Transverse colon (tissue), 4 donors: ENCODE results near the gene SMARCD1. TPM values are rescaled to one million over a fixed set of nuclear protein-coding genes. Genes with fewer than 3 reads are reported as not detected.

Experiments used
- DNase-seq: peaks from one replicate; pipeline ENCODE4 v3.0.0-alpha.2; 2019
- H3K27ac ChIP-seq, 4 donors: fragments of 200-600 bp; sonication (generic); 2 replicates each; pipeline ENCODE4 v1.5.1; 2016 to 2018; ENCODE audit warnings: inconsistent platforms in 4 of 4
- H3K27me3 ChIP-seq: fragments of 200-600 bp; sonication (generic); 2 replicates; pipeline ENCODE4 v1.5.1; 2017; ENCODE audit warnings: inconsistent platforms
- H3K36me3 ChIP-seq, 4 donors: fragments of 200-600 bp; sonication (generic); 2 replicates each; pipeline ENCODE4 v1.5.1; 2017 to 2019; ENCODE audit warnings: inconsistent platforms in 4 of 4
- H3K4me1 ChIP-seq, 4 donors: fragments of 200-600 bp; sonication (generic); 2 replicates each; pipeline ENCODE4 v1.5.1; 2017 to 2020; ENCODE audit warnings: inconsistent platforms in 4 of 4
- H3K4me3 ChIP-seq, 4 donors: fragments of 200-600 bp; sonication (generic); 1 replicate in 1 of 4; 2 replicates in 3 of 4; pipeline versions ENCODE4 v1.5.1 to v1.6.1; 2017 to 2019; ENCODE audit warnings: inconsistent platforms in 4 of 4
- H3K9me3 ChIP-seq, 2 donors: fragments of 200-600 bp; sonication (generic); 2 replicates each; pipeline ENCODE4 v1.5.1; 2017 to 2019; ENCODE audit warnings: inconsistent platforms in 2 of 2
- CTCF ChIP-seq, 5 experiments: fragments of 200-600 bp in 3 of 5; fragments of 450-650 bp in 2 of 5; sonication (generic) in 3 of 5; IDR thresholded peaks; 1 replicate in 2 of 5; 2 replicates in 3 of 5; pipeline ENCODE4 v1.5.1; 2016 to 2017; ENCODE audit warnings: antibody characterized with exemption in 5 of 5, inconsistent platforms in 3 of 5, mild to moderate bottlenecking in 2 of 5, moderate library complexity in 1 of 5
- EP300 ChIP-seq: sonication (generic); formaldehyde crosslinking; IDR thresholded peaks from one replicate; pipeline ENCODE4 v1.6.1; 2017; ENCODE audit warnings: antibody characterized with exemption, low read depth
- POLR2A ChIP-seq: fragments of 450-650 bp; IDR thresholded peaks from one replicate; pipeline ENCODE4 v1.6.1; 2016; ENCODE audit warnings: antibody characterized with exemption, mild to moderate bottlenecking, moderate library complexity
- POLR2AphosphoS5 ChIP-seq, 3 donors: sonication (generic); formaldehyde crosslinking; IDR thresholded peaks; one replicate each; pipeline ENCODE4 v1.6.1; 2016; ENCODE audit warnings: antibody characterized with exemption in 3 of 3
- WGBS, 2 donors: methylation state at CpG; one replicate each; pipeline ENCODE4 v1.1.5; 2018; ENCODE audit warnings: low coverage in 1 of 2; 5-methylcytosine and 5-hydroxymethylcytosine counted together
- in situ Hi-C, 4 donors: fragments of 200-750 bp; cut with MboI; loops; one replicate each; pipeline versions ENCODE4 v1.15.0 to v1.15.1; 2017; ENCODE audit warnings: low sequenced_read_pairs in 3 of 4, low pct_ligation_motif_present in 1 of 4, low pct_unique_long_range_greater_than_20kb in 1 of 4
- intact Hi-C: fragments of 100-400 bp; cut with DNase I; formaldehyde crosslinking; loops from one replicate; pipeline ENCODE4 v1.15.1; 2023; ENCODE audit warnings: low total_unique reads
- total RNA-seq, 4 donors: library from RNA; depleted of rRNA; stranded (reverse); fragments of >200 nt; gene quantifications; one replicate each; pipeline ENCODE4 v1.1.0, GENCODE V29; 2016

SMARCD1 gene
- total RNA-seq, 4 donors from 2014 or later = 23.7 to 52.4 (median 40.4) TPM

GRCh38 chr12:50050410-50051098 is 34.6 kb upstream of the SMARCD1 start:
- peak; percentile 57 for DNase-seq
- TF ChIP-seq EP300 = no peak
- in situ Hi-C loops (loop anchor here in 3 of 4 donors (5.0 to 25.0 kb wide), 3 partner anchors 76 to 188 kb away; partner anchors contain the start of gene AQP6 (in 2 of the 3)), intact Hi-C loops (no loop called here)
- Histone ChIP-seq H3K27me3 (peaks cover 18% of the 10 kb centered on the region), H3K9me3 (no peaks in the 10 kb centered on the region), H3K4me3 (peak overlapping the region in 2 of 4 donors; percentile 11 to 27), H3K27ac (peak overlapping the region in 1 of 4 donors; percentile 30), H3K4me1 (peaks cover 5 to 11% (median 9%) of the 10 kb centered on the region in 4 donors), H3K36me3 (no peaks in the 10 kb centered on the region)
- WGBS, 2 donors = 13 to 70% methylated on average over 2 to 33 of the region's 37 CpGs

- in situ Hi-C loops (loop anchor here in 3 of 4 donors (5.0 to 25.0 kb wide), 3 partner anchors 76 to 189 kb away; partner anchors contain the start of gene AQP6 (in 2 of the 3)), intact Hi-C loops (no loop called here)
- TF ChIP-seq EP300 (no peak), POLR2A (no peak), POLR2AphosphoS5 (IDR thresholded peaks at IDR 0.05) (no peak), CTCF (IDR thresholded peaks at IDR 0.05) (no peak)
- no peak overlapping the region for H3K27ac ChIP-seq
- 66 to 74% methylated on average over 2 to 14 of the region's 14 CpGs for WGBS, 2 donors
- no peak overlapping the region for H3K4me3 ChIP-seq
- H3K27me3 ChIP-seq = peaks cover 20% of the 10 kb centered on the region
- peaks cover 5 to 16% (median 15%) of the 10 kb centered on the region in 4 donors for H3K4me1 ChIP-seq
- no peaks in the 10 kb centered on the region for H3K9me3 ChIP-seq
- H3K36me3 ChIP-seq = no peaks in the 10 kb centered on the region
- DNase-seq = no peak
Observed at GRCh38 chr12:50051101-50051806, 33.9 kb upstream of the SMARCD1 start.

- H3K4me3 ChIP-seq = no peak overlapping the region
- H3K4me1 ChIP-seq = peaks cover 5 to 27% (median 25%) of the 10 kb centered on the region in 4 donors
- no peaks in the 10 kb centered on the region for H3K36me3 ChIP-seq
- intact Hi-C loops (no loop called here), in situ Hi-C loops (loop anchor here in 3 of 4 donors (5.0 to 25.0 kb wide), 3 partner anchors 78 to 190 kb away; partner anchors contain the start of gene AQP6 (in 2 of the 3))
- H3K27ac ChIP-seq = no peak overlapping the region
- no peak for TF ChIP-seq POLR2AphosphoS5 (IDR thresholded peaks at IDR 0.05)
- no peak for DNase-seq
- H3K9me3 ChIP-seq = no peaks in the 10 kb centered on the region
- H3K27me3 ChIP-seq = peaks cover 31% of the 10 kb centered on the region
Observed at GRCh38 chr12:50052544-50052943, 32.6 kb upstream of the SMARCD1 start.

- 86 to 100% methylated on average over 1 to 7 of the region's 7 CpGs for WGBS, 2 donors
- no peak for TF ChIP-seq POLR2A
- TF ChIP-seq EP300 = no peak
- no peak for TF ChIP-seq CTCF (IDR thresholded peaks at IDR 0.05)
- no peak for TF ChIP-seq POLR2AphosphoS5 (IDR thresholded peaks at IDR 0.05)
- peaks cover 5 to 30% (median 27%) of the 10 kb centered on the region in 4 donors for H3K4me1 ChIP-seq
- no peaks in the 10 kb centered on the region for H3K9me3 ChIP-seq
- intact Hi-C loops = no loop called here
- in situ Hi-C loops = loop anchor here in 3 of 4 donors (5.0 to 25.0 kb wide), 3 partner anchors 78 to 191 kb away; partner anchors contain the start of gene AQP6 (in 2 of the 3)
- H3K4me3 ChIP-seq = no peak overlapping the region
- no peaks in the 10 kb centered on the region for H3K36me3 ChIP-seq
- DNase-seq = no peak
- H3K27me3 ChIP-seq = peaks cover 34% of the 10 kb centered on the region
- H3K27ac ChIP-seq = no peak overlapping the region
Observed at GRCh38 chr12:50052964-50053363, 32.2 kb upstream of the SMARCD1 start.

GRCh38 chr12:50053583-50053982 is 31.6 kb upstream of the SMARCD1 start:
- Histone ChIP-seq H3K9me3 (no peaks in the 10 kb centered on the region), H3K27ac (no peak overlapping the region), H3K36me3 (no peaks in the 10 kb centered on the region), H3K4me3 (no peak overlapping the region), H3K4me1 (peaks cover 5 to 34% (median 30%) of the 10 kb centered on the region in 4 donors), H3K27me3 (peaks cover 41% of the 10 kb centered on the region)
- in situ Hi-C loops (loop anchor here in 3 of 4 donors (5.0 to 25.0 kb wide), 3 partner anchors 79 to 191 kb away; partner anchors contain the start of gene AQP6 (in 2 of the 3)), intact Hi-C loops (no loop called here)
- 67 to 83% methylated on average over 1 of the region's 1 CpG for WGBS, 2 donors
- no peak for DNase-seq
- TF ChIP-seq POLR2AphosphoS5 (IDR thresholded peaks at IDR 0.05) (no peak), EP300 (no peak), CTCF (IDR thresholded peaks at IDR 0.05) (no peak), POLR2A (no peak)
